Measurements from ENCODE around the gene DDX31. TPM values are rescaled to one million over a fixed set of nuclear protein-coding genes. Genes with fewer than 3 reads are reported as not detected.

The DDX31 gene
- total and polyA plus RNA-seq, 2 donors (not counting 1 experiment from before 2014, with no cell fraction given): 16.4 to 22.7 TPM

DNA sequence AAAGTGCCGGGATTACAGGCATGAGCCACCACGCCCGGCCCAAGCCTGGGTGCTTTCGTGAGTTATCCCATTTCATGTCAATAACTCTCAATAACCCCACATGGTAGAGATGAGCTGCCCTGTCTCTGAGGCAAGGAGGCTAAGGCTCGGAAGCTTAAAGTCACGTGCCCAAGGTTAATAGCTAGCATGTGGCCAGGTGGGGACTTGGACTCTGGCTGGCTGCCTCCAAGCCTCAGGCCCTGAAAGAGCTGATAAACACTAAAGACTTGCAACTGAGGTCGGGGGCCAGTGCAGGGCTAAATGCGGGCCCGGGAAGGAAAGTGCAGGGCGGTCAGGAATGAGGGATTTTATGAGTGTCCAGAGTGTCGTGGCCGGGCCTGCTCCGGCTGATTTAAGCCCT is 118.2 kb downstream of the DDX31 start:
- H3K27ac ChIP-seq (ENCODE audit: low read length in 2 of 2): no peak overlapping the region
- H2AFZ ChIP-seq (ENCODE audit: insufficient read depth, low read depth, low read length, poor library complexity, severe bottlenecking): no peak overlapping the region
- Mint-ChIP-seq H3K27me3 (peaks cover 13% of the 10 kb centered on the region), H3K4me3 (no peak overlapping the region), H3K27ac (no peak overlapping the region), H3K4me1 (peaks cover 3% of the 10 kb centered on the region), H3K9me3 (ENCODE audit: insufficient read depth) (no peaks in the 10 kb centered on the region)
- no peak overlapping the region for H3K4me2 ChIP-seq (replicated peaks; ENCODE audit: low read depth, low read length, poor library complexity, severe bottlenecking)
- POLR2A ChIA-PET: no interaction called here
- no peaks in the 10 kb centered on the region for H4K20me1 ChIP-seq (ENCODE audit: control insufficient read depth, insufficient read depth, low read length, poor library complexity, severe bottlenecking)
- WGBS (ENCODE audit: insufficient coverage): 92% methylated on average over 9 of the region's 13 CpGs
- CTCF ChIA-PET: no interaction called here
- H3K4me3 ChIP-seq (ENCODE audit: control extremely low read depth in 1 of 5, extremely low read depth in 1 of 5, insufficient read depth in 1 of 5, low read depth in 2 of 5, low read length in 4 of 5): no peak overlapping the region
- intact Hi-C loops (cut with micrococcal nuclease): no loop called here
- peaks cover 0 to 1% of the 10 kb centered on the region in 2 donors for H3K4me1 ChIP-seq (ENCODE audit: control insufficient read depth in 2 of 2, insufficient read depth in 2 of 2, low read length in 2 of 2)
- no peak for DNase-seq
- no peaks in the 10 kb centered on the region for H3K79me2 ChIP-seq (ENCODE audit: control insufficient read depth, insufficient read depth, low read length)
- no peaks in the 10 kb centered on the region for H3K36me3 ChIP-seq (replicated peaks in 1 of 2; ENCODE audit: control extremely low read depth in 1 of 2, control insufficient read depth in 1 of 2, extremely low read depth in 1 of 2, insufficient read depth in 2 of 2, low read length in 1 of 2)
- TF ChIP-seq EZH2 (IDR thresholded peaks at IDR 0.05; ENCODE audit: borderline replicate concordance, insufficient read depth, low read depth, low read length, poor library complexity, severe bottlenecking): no peak
- TF ChIP-seq, protein P1, sequence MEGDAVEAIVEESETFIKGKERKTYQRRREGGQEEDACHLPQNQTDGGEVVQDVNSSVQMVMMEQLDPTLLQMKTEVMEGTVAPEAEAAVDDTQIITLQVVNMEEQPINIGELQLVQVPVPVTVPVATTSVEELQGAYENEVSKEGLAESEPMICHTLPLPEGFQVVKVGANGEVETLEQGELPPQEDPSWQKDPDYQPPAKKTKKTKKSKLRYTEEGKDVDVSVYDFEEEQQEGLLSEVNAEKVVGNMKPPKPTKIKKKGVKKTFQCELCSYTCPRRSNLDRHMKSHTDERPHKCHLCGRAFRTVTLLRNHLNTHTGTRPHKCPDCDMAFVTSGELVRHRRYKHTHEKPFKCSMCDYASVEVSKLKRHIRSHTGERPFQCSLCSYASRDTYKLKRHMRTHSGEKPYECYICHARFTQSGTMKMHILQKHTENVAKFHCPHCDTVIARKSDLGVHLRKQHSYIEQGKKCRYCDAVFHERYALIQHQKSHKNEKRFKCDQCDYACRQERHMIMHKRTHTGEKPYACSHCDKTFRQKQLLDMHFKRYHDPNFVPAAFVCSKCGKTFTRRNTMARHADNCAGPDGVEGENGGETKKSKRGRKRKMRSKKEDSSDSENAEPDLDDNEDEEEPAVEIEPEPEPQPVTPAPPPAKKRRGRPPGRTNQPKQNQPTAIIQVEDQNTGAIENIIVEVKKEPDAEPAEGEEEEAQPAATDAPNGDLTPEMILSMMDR (IDR thresholded peaks at IDR 0.05): no peak
- no peak for ATAC-seq (ENCODE audit: low read depth)
- H3K9me3 ChIP-seq (ENCODE audit: control extremely low read depth in 1 of 3, control insufficient read depth in 2 of 3, insufficient read depth in 1 of 3, low read length in 2 of 3): peaks cover 0 to 5% (median 0%) of the 10 kb centered on the region in 3 donors
- H3K9ac ChIP-seq (ENCODE audit: low read length): no peak overlapping the region
- peaks cover 0 to 6% (median 0%) of the 10 kb centered on the region in 4 experiments for H3K27me3 ChIP-seq (replicated peaks in 1 of 4; ENCODE audit: control extremely low read depth in 1 of 4, control insufficient read depth in 3 of 4, insufficient read depth in 4 of 4, low read length in 3 of 4)

DNA sequence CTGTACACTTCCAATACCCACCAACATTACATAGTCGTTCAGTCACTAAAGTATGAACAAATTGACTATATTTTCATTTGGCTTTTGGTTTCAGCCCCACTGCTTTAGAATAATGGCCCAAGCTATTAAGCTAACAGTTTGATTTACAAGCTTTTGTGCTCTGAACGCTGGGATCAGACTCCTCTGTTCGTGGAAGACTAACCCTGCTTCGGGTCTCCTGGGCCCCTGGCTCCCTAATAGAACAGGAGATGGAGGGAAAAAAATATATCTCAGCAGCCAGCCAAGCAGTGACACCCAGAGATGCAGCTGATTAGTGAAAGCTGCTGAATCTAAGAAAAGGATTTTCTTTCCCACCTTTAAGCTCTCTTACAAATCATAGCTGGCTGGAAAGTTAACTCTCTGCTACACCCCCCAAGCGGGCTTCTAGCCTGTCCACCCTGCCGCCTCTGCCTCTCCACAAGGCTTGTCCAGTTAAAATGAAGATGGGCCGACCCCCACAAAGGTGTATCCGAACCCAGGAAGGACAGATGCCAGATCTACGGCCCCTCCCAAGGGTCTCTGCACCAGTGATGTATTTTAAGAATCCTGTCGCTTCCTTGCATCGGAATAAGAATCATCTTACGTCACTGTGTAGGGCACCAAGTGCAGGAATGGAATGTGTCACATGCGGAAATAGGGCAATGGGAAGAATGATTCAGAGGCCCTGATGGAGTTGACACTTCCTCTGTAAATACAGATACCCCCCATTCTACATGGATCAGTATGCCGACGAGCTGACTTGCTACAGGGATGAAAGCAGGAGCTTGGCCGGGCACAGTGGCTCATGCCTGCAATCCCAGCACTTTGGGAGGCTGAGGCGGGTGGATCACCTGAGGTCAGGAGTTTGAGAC is 120.8 kb downstream of the DDX31 start:
- H3K4me2 ChIP-seq (replicated peaks; ENCODE audit: low read depth, low read length, poor library complexity, severe bottlenecking): no peak overlapping the region
- H3K79me2 ChIP-seq (ENCODE audit: control insufficient read depth, insufficient read depth, low read length): no peaks in the 10 kb centered on the region
- CTCF ChIA-PET: interaction anchor here (1.3 kb wide), 1 partner anchor 12 kb away, joined by 3 read pairs; no protein-coding TSS in a partner anchor
- intact Hi-C loops (cut with micrococcal nuclease): no loop called here
- Mint-ChIP-seq H3K4me3 (no peak overlapping the region), H3K27me3 (peaks cover 16% of the 10 kb centered on the region), H3K4me1 (peaks cover 5% of the 10 kb centered on the region), H3K9me3 (ENCODE audit: insufficient read depth) (no peaks in the 10 kb centered on the region), H3K27ac (no peak overlapping the region)
- H3K4me3 ChIP-seq (ENCODE audit: control extremely low read depth in 1 of 5, extremely low read depth in 1 of 5, insufficient read depth in 1 of 5, low read depth in 2 of 5, low read length in 4 of 5): no peak overlapping the region
- peaks cover 3 to 8% of the 10 kb centered on the region in 2 donors for H3K4me1 ChIP-seq (ENCODE audit: control insufficient read depth in 2 of 2, insufficient read depth in 2 of 2, low read length in 2 of 2)
- no peak for TF ChIP-seq EZH2 (IDR thresholded peaks at IDR 0.05; ENCODE audit: borderline replicate concordance, insufficient read depth, low read depth, low read length, poor library complexity, severe bottlenecking)
- TF ChIP-seq, protein P1 (IDR thresholded peaks at IDR 0.05): no peak
- DNase-seq (no peak), ATAC-seq (ENCODE audit: low read depth) (no peak)
- no peak overlapping the region for H2AFZ ChIP-seq (ENCODE audit: insufficient read depth, low read depth, low read length, poor library complexity, severe bottlenecking)
- H3K36me3 ChIP-seq (replicated peaks in 1 of 2; ENCODE audit: control extremely low read depth in 1 of 2, control insufficient read depth in 1 of 2, extremely low read depth in 1 of 2, insufficient read depth in 2 of 2, low read length in 1 of 2): no peaks in the 10 kb centered on the region
- peaks cover 0 to 5% (median 0%) of the 10 kb centered on the region in 3 donors for H3K9me3 ChIP-seq (ENCODE audit: control extremely low read depth in 1 of 3, control insufficient read depth in 2 of 3, insufficient read depth in 1 of 3, low read length in 2 of 3)
- WGBS (ENCODE audit: insufficient coverage): 74% methylated on average over 12 of the region's 17 CpGs
- no peak overlapping the region for H3K27ac ChIP-seq (ENCODE audit: low read length in 2 of 2)
- peaks cover 0 to 19% (median 0%) of the 10 kb centered on the region in 4 experiments for H3K27me3 ChIP-seq (replicated peaks in 1 of 4; ENCODE audit: control extremely low read depth in 1 of 4, control insufficient read depth in 3 of 4, insufficient read depth in 4 of 4, low read length in 3 of 4)
- no peak overlapping the region for H3K9ac ChIP-seq (ENCODE audit: low read length)
- H4K20me1 ChIP-seq (ENCODE audit: control insufficient read depth, insufficient read depth, low read length, poor library complexity, severe bottlenecking): no peaks in the 10 kb centered on the region
- POLR2A ChIA-PET: no interaction called here
